Stimulated activated CD8-positive, alpha-beta memory T cell treated with anti-CD3 and anti-CD28 coated beads, Interleukin-7, amount 100 ng/mL, for 4 hours (primary cell): ENCODE data around the gene ATCAY.
"Not testable (repeated sequence)": the region's sequence is repeated elsewhere in the genome, so short reads cannot be mapped to it uniquely, and the experiment has no call there.

Experiments used
- DNase-seq, 2 donors: peaks; one replicate each; pipeline ENCODE4 v3.0.0-alpha.2; 2020; ENCODE audit warnings: low read depth in 2 of 2

The ATCAY gene

GRCh38 chr19:3855320-3855719 lies 25.2 kb upstream of the ATCAY start:
- no peak for DNase-seq

DNA sequence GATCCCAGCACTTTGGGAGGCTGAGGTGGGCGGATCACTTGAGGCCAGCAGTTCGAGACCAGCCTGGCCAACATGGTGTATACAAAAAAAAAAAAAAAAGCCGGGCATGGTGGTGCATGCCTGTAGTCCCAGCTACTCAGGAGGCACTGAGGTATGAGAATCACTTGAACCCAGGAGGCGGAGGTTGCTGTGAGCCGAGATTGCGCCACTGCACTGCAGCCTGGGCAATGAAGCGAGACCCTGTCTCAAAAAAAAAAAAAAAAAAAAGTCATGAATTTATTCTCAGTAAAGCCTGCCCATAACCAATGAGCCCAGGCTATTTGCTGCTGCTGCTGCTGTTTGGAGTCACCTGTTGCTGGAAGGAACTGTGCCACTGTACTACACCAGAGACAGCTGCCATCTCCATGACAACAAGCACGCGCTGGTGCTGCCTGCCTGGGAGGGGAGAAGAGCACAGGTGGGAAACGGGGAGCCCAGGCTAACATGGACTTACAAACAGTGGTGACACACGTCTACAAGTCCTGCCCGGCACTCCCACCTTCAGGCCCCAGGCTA lies 23.0 kb upstream of the ATCAY start:
- DNase-seq = no peak

DNA sequence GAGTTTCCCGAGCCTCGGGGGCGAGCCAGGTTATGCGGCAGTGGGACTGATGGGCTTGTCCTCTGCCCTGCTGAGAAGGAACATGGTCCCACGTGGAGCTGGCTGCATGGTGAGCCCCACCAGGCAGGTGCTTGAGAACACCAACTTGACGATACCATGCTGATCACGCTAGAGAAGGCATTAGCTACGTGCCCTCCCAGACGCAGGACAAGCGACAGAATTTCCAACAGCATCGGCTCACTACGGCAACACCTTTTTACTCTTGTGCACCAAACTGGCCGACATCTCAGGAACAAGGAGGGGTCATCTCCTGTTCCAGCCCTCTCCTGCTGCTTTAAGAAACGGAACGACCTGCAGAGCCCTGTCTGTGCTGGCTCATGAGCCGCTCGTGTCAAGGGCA lies 20.0 kb upstream of the ATCAY start:
- DNase-seq = no peak

DNA sequence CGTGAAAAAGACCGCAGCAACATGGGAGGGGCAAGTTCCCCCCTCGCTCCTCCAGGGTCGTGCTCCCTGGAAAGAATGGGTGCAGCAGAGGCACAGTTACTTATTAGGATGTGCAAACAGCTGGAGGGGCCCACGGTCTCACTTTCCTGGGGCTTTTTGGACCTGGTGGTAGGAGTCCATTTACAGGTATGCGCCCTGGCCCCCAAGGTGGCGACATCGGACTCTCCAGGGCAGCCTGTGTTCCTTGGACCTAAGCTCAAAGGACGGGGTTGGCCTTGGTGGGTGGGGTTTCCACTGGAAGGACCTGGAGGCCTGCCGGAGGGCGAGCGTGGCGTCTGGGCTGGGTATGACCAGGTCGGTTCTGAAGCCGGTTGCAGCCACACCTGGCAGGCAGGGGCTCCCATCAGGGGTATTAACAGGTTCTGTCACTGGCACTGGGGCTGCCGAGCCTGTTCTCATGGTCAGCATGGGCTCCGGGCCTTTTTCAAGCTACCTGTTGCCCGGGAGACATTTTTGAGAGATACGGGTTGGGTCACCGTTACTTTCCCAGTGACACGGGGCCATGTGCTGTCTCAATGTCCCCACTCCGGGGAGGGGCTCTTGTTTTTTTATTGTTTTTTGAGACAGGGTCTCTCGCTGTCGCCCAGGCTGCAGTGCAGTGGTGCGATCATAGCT lies 17.5 kb upstream of the ATCAY start:
- DNase-seq = no peak

DNA sequence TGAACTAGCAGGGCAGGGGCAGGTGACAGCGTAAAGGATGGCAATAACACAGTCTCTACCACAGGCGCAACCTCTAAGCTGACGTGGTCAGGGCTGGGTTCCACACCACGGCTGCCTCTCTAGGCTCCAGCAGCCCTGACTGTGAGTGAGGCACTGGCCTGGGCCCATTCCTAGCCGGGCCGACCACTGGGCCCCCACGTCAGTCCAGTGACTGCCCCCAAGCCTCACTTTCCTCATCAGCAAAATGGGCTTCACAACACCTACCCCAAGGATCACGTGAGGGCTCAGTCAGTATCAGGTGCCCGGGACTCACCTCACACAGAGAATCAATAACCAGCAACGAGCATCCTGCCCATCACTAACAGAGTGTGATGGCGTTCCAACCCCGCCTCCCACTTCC lies 16.8 kb upstream of the ATCAY start:
- no peak for DNase-seq

GRCh38 chr19:3866910-3867638 lies 13.4 kb upstream of the ATCAY start:
- no peak for DNase-seq

DNA sequence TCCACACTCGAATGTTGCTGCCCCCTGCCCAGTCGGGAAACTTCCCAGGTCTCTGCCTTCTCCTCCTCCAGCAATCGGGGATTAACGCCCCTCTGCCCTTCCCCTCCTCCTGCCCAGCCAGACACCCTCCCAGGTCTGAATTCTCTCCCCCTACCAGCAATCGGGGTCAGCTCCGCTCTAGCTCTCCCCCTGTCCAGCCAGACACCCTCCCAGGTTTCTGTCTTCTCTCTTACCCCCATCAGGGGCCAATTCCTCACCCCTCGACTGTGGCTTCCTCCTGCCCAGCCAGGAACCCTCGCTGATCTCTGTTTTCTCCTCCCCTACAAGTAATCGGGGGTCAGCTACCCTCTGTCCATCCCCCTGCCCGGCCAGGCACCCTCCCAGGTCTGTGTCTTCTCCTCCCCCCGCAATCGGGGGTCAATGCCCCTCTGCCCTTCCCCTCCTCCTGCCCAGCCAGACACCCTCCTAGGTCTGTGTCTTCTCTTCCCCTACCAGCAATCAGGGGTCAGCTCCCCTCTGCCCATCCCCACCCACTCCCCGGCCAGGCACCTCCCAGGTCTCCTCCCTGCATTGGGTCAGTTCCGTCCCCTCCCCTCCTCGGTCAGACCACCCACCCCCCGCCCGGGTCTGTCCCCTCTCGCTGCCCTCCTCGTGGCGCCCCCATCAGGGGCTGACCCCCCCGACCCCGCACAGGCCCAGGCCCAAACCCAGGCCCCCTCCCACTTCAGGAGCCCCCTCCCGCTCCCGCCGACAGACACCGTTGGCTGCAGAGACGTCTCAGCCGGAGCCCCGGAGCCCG lies 12.3 kb upstream of the ATCAY start:
- no peak for DNase-seq

GRCh38 chr19:3868770-3869456 lies 11.6 kb upstream of the ATCAY start, which contains the start of gene ZFR2:
ZFR2 (minus strand) TSS chr19:3869038; CDS start chr19:3869017, 21 bp downstream.
- DNase-seq = peak in 1 of 2 donors; percentile 15

DNA sequence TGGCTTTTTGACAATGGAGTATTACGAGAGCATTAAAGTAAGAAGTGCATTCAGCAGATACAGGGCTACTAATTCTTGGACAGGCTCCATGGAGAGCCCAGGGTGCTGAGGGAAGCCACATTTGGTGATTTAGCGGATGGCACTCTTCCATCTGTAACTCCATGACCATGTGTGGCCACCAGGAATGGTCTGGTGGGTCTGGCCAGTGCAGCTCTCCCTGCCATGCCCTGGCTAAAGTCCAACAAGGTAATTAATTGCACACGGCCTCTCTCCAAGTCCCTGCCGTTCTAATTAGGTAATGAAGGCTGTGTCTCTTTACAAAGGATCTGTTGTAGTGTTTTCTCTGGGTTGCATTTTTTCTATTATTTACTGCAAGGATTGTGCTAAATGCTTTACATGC lies 7.3 kb upstream of the ATCAY start:
- DNase-seq = no peak

DNA sequence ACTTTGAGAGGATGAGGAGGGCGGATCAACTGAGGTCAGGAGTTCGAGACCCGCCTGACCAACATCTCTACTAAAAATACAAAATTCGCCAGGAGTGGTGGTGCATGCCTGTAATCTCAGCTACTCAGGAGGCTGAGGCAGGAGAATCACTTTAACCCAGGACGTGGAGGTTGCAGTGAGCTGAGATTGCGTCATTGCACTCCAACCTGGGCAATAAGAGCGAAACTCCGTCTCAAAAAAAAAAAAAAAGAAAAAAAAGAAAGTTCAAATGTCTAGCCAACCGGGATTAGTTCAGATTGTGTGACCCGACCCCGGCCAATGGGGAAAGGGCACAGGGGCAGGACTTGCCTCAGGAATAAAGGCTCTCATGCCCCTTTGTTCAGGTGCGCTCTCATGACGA lies 5.8 kb upstream of the ATCAY start:
- DNase-seq = not testable (repeated sequence)

DNA sequence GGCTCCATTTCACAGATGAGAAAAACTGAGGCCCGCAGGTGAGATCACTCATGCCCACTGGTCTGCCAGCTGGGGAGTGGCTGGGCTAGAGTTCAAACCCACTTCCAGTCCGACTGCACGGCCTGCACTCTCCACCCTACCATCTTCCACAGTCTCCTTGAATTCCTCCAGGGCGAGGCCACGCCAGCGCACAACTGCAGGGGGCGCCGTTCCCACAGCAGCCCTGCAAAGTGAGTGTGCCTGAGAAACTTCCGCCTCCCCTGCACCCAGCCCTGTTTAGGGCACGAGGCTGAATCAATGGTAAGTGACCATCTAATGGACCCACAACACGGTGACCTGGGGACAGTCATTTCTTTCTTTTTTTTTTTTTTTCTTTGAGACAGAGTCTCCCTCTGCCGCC lies 829 bp upstream of the ATCAY start:
- no peak for DNase-seq

DNA sequence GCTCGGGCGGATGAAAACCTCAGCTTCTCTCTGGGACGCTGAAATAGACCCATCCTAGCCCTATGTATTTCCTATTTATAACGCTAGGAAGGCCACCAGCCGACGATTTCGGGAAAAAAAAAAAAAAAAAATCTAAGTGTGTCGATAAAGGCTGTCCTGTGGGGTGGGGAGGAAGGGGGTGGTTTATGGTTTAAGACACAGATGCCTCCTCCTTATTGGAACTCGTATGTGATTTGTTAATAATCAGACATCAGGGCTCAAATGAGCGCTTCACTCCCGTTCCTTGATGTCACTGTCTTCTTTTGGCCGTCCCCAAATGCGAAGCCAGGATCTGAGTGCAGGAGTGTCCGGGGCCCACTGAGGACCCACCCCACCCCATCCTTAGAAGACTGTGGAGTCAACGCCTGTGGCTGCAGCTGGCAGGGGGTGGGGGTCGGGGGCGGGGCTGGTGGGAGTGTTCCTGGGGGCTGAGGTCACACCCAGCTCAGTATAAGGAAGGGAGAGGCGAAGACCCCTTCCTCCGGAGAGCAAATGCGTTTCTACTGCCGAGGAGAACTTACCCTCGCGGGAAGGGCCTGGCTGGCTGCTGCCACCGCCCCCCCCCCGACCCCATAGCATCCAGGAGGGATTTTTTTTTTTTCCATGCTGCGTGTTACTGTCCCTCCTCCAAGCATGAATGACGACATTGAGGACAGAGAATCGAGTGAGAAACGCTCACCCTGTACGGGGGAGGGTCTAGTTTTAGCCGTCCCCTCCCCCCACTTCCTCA lies 971 bp downstream of the ATCAY start:
- DNase-seq = no peak

GRCh38 chr19:3882041-3882384 lies 1.5 kb downstream of the ATCAY start:
- DNase-seq = no peak

- no peak for DNase-seq
These were observed 10.1 kb downstream of the ATCAY start for GRCh38 chr19:3890591-3890990.

DNA sequence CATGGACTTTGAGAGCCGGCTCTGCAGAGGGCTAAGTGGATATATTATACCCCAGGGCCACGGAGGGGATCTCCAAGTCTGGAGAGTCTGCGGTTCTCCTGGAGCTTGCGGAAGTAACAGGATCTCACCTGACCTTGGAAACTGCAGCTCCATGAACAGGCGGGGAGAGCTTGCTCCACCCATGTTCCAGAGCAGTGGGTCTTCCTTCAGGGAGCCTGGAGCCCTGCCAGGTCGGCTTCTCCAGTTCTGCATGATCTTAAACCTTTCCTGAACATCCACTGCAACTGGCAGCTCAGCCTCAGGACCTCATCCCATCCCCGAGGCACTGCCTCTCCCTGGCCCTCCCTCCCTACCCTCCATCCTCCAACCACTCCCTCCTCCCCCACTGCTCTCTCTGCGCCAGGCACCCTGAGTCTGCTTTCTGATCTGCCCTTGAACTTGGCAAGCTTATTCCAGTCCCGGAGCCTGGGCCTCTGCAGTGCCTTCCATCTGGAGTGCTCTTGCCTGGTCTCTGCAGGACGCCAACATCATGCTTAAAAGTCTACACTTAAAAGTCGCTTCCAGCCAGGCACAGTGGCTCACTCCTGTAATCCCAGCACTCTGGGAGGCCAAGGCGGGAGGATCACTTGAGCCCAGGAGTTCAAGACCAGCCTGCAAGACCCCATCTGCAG lies 13.2 kb downstream of the ATCAY start:
- no peak for DNase-seq

GRCh38 chr19:3894959-3895358 lies 14.5 kb downstream of the ATCAY start:
- not testable (repeated sequence) for DNase-seq

GRCh38 chr19:3895788-3896187 lies 15.3 kb downstream of the ATCAY start:
- no peak for DNase-seq

- no peak for DNase-seq
These were observed 17.5 kb downstream of the ATCAY start for GRCh38 chr19:3897936-3898335.

DNA sequence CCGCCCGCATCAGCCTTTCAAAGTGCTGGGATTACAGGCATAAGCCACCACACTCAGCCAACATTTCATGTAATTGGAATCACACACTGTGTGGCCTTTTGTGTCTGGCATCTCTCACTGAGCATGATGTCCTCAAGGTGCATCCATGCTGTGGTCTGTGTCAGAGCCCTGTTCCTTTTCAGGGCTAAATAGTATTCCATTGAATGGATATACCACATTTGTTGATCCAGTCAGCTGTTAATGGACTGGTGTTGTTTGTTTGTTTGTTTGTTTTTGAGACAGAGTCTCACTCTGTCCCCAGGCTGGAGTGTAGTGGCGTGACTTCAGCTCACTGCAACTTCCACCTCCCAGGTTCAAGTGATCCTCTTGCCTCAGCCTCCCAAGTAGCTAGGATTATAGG lies 17.9 kb downstream of the ATCAY start:
- DNase-seq = no peak

- DNase-seq = no peak
These were observed 19.2 kb downstream of the ATCAY start for GRCh38 chr19:3899531-3900294.
